HL-60 (cell line): ENCODE results near the gene ARG2.

Experiments used
- DNase-seq, 2 experiments: peaks; one replicate each; pipeline ENCODE4 v3.0.0-alpha.2; 2010 to 2020; ENCODE audit warnings: low read depth in 1 of 2, low spot score in 1 of 2
- H3K27ac ChIP-seq: fragments of 250-450 bp; sonication (Bioruptor Pico); replicated peaks from 2 replicates; pipeline ENCODE4 v1.5.1; 2020; ENCODE audit warnings: mild to moderate bottlenecking, moderate library complexity
- H3K27me3 ChIP-seq: fragments of 250-450 bp; sonication (Bioruptor Pico); 2 replicates; pipeline ENCODE4 v1.5.1; 2021; ENCODE audit warnings: mild to moderate bottlenecking, moderate library complexity; ENCODE audit not compliant: insufficient read depth, poor library complexity, severe bottlenecking
- H3K4me3 ChIP-seq: replicated peaks from 2 replicates; pipeline ENCODE4 v1.5.1; 2011; ENCODE audit warnings: mild to moderate bottlenecking, control low read depth, low read length; ENCODE audit not compliant: insufficient read depth
- CTCF ChIP-seq: IDR thresholded peaks from one replicate; pipeline ENCODE4 v1.5.1; 2011; ENCODE audit warnings: low read length, control low read depth, inconsistent platforms; ENCODE audit not compliant: insufficient read depth
- GABPA ChIP-seq: IDR thresholded peaks from 2 replicates; pipeline ENCODE4 v1.6.1; 2012; ENCODE audit warnings: low read depth
- POLR2AphosphoS5 ChIP-seq: IDR thresholded peaks from 2 replicates; pipeline ENCODE4 v1.6.1; 2012; ENCODE audit warnings: low read depth
- REST ChIP-seq: IDR thresholded peaks from 2 replicates; pipeline ENCODE4 v1.6.1; 2012; ENCODE audit warnings: low read depth; ENCODE audit not compliant: insufficient replicate concordance
- SPI1 ChIP-seq: IDR thresholded peaks from 2 replicates; pipeline ENCODE4 v1.6.1; 2012; ENCODE audit warnings: low read depth, mild to moderate bottlenecking, borderline replicate concordance

Gene ARG2

DNA sequence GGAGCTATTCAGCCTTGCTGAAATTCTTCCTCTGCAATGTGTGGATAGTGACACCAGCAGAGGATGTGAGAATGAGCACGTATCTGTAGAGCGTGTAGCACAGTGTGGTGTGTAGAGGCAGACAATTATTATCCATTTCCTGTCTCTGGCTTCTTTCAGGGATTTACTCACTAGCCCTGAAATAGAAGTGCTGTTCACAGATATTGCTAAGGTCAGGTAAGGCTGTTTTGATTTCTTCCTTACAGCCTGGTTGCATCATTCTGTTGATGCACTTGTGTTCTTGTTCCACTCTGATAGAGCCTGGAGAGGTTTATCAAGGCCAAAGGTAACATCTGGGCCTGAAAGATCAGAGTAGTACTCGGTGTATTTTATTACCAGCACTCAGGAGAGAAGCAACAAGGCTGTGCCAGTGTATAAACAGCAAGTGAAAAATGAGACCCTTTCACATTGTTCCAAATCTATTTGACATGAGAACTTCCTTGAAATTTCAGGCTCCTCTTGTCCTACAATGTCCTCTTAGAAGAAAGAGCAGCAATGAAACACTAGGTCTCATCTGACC lies 16.7 kb downstream of the ARG2 start:
- H3K4me3 ChIP-seq, result no peak overlapping the region
- no peaks in the 10 kb centered on the region for H3K27me3 ChIP-seq
- TF ChIP-seq POLR2AphosphoS5 (no peak), SPI1 (no peak), CTCF (no peak), REST (no peak), GABPA (no peak)
- H3K27ac ChIP-seq, result no peak overlapping the region
- DNase-seq, result no peak

DNA sequence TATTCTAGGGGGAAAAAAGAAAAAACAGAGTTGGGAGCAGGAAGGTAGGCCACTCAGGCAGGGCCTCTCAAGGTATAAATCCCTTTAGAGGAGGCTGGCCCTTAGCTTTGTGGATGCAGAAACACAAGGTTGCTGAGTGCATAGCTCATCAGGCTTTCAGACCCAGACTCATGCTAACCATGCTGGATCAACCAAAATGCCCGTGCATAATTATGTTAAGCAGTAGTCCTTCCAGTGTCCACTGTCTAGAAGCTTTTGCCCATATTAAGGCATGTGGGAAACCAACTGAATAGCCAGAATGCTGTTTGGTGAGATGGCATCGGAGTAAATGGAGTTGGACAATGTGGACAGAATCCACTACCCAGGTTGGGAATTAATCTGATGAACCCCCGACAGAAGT lies 18.9 kb downstream of the ARG2 start:
- TF ChIP-seq CTCF (no peak), SPI1 (no peak), POLR2AphosphoS5 (no peak), REST (no peak), GABPA (no peak)
- Histone ChIP-seq H3K27ac (no peak overlapping the region), H3K27me3 (no peaks in the 10 kb centered on the region), H3K4me3 (no peak overlapping the region)
- no peak for DNase-seq

- DNase-seq, result no peak
- no peak overlapping the region for H3K27ac ChIP-seq
- H3K27me3 ChIP-seq, result no peaks in the 10 kb centered on the region
- H3K4me3 ChIP-seq, result no peak overlapping the region
- TF ChIP-seq CTCF, result no peak
- TF ChIP-seq SPI1, result no peak
- no peak for TF ChIP-seq POLR2AphosphoS5
- TF ChIP-seq REST, result no peak
- no peak for TF ChIP-seq GABPA
Measured at GRCh38 chr14:67641480-67641879, 21.8 kb downstream of the ARG2 start.
